ENCODE data around the gene TAF10. TPM values are rescaled to one million over a fixed set of nuclear protein-coding genes. Genes with fewer than 3 reads are reported as not detected.

TAF10 gene
- total RNA-seq, 1 donor from 2014 or later: 143 TPM

- H3K36me3 Mint-ChIP-seq (ENCODE audit: low read depth): no peaks in the 10 kb centered on the region
- no peaks in the 10 kb centered on the region for H3K9me3 Mint-ChIP-seq
- peaks cover 18% of the 10 kb centered on the region for H3K27me3 Mint-ChIP-seq (ENCODE audit: low read depth)
- TF ChIP-seq CTCF (conservative IDR thresholded peaks at IDR 0.05): no peak
- no peak for DNase-seq (ENCODE audit: low read depth, low spot score)
- peak overlapping the region; percentile 84 for H3K4me3 Mint-ChIP-seq
- no peak overlapping the region for H3K27ac Mint-ChIP-seq (ENCODE audit: unreplicated experiment)
- peaks cover 11% of the 10 kb centered on the region for H3K4me1 Mint-ChIP-seq
These were observed 44.5 kb upstream of the TAF10 start for GRCh38 chr11:6656584-6656915.

- Mint-ChIP-seq H3K36me3 (ENCODE audit: low read depth) (no peaks in the 10 kb centered on the region), H3K9me3 (no peaks in the 10 kb centered on the region), H3K4me1 (peaks cover 11% of the 10 kb centered on the region), H3K4me3 (peak within 1 kb of the TSS; percentile 84), H3K27me3 (ENCODE audit: low read depth) (peaks cover 17% of the 10 kb centered on the region), H3K27ac (ENCODE audit: unreplicated experiment) (no peak within 1 kb of the TSS)
- no peak for TF ChIP-seq CTCF (conservative IDR thresholded peaks at IDR 0.05)
- peak; percentile 33 for DNase-seq (ENCODE audit: low read depth, low spot score)
These were observed 44.0 kb upstream of the TAF10 start, which contains the start of gene DCHS1 for GRCh38 chr11:6655790-6656583. Gene DCHS1, minus strand, starts transcription at chr11:6655809. Its CDS starts 14,196 bp downstream, at chr11:6641613.

GRCh38 chr11:6655020-6655789 lies 43.2 kb upstream of the TAF10 start:
- H3K4me3 Mint-ChIP-seq: no peak overlapping the region
- H3K36me3 Mint-ChIP-seq (ENCODE audit: low read depth): no peaks in the 10 kb centered on the region
- H3K4me1 Mint-ChIP-seq: peaks cover 11% of the 10 kb centered on the region
- no peak for TF ChIP-seq CTCF (conservative IDR thresholded peaks at IDR 0.05)
- no peaks in the 10 kb centered on the region for H3K9me3 Mint-ChIP-seq
- no peak overlapping the region for H3K27ac Mint-ChIP-seq (ENCODE audit: unreplicated experiment)
- no peak for DNase-seq (ENCODE audit: low read depth, low spot score)
- H3K27me3 Mint-ChIP-seq (ENCODE audit: low read depth): peaks cover 17% of the 10 kb centered on the region

GRCh38 chr11:6654281-6655019 lies 42.4 kb upstream of the TAF10 start:
- Mint-ChIP-seq H3K27ac (ENCODE audit: unreplicated experiment) (no peak overlapping the region), H3K4me3 (no peak overlapping the region), H3K27me3 (ENCODE audit: low read depth) (peaks cover 17% of the 10 kb centered on the region), H3K4me1 (peaks cover 11% of the 10 kb centered on the region), H3K9me3 (no peaks in the 10 kb centered on the region), H3K36me3 (ENCODE audit: low read depth) (no peaks in the 10 kb centered on the region)
- no peak for DNase-seq (ENCODE audit: low read depth, low spot score)
- no peak for TF ChIP-seq CTCF (conservative IDR thresholded peaks at IDR 0.05)

- H3K4me3 Mint-ChIP-seq: no peak overlapping the region
- no peaks in the 10 kb centered on the region for H3K36me3 Mint-ChIP-seq (ENCODE audit: low read depth)
- peaks cover 17% of the 10 kb centered on the region for H3K27me3 Mint-ChIP-seq (ENCODE audit: low read depth)
- TF ChIP-seq CTCF (conservative IDR thresholded peaks at IDR 0.05): no peak
- no peak for DNase-seq (ENCODE audit: low read depth, low spot score)
- H3K9me3 Mint-ChIP-seq: no peaks in the 10 kb centered on the region
- peaks cover 11% of the 10 kb centered on the region for H3K4me1 Mint-ChIP-seq
- no peak overlapping the region for H3K27ac Mint-ChIP-seq (ENCODE audit: unreplicated experiment)
These were observed 41.6 kb upstream of the TAF10 start for GRCh38 chr11:6653656-6654055.
